Nucleus accumbens (tissue), 56 donors: ENCODE results near the gene DENND5B.

Experiments
- DNase-seq, 56 donors: peaks; one replicate each; lab custom pipeline; 2025; lab: John Stamatoyannopoulos, UW

The DENND5B gene

GRCh38 chr12:31346267-31346666 lies 244.7 kb downstream of the DENND5B start:
- DNase-seq = no peak

- no peak for DNase-seq
These were observed 247.8 kb downstream of the DENND5B start for GRCh38 chr12:31343139-31343538.

DNA sequence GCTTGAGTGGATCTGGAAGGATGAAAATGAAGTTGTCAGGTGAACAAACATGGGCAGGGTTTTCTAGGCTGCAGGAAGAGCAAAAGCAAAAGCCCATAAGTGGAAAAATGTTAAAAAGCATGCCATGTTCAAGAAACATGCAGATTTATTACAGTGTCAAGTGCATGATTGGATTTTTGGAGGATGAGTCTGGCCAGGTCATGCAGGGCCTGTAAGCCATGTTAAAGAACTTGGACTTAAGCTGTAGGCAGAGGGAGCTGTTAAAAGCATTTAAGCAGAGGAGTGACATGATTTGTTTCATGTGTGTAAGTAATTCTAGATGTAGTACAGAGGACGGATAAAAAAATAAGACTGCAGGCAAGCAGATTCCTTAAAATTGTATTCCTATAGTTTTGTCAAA lies 248.7 kb downstream of the DENND5B start:
- DNase-seq = no peak

DNA sequence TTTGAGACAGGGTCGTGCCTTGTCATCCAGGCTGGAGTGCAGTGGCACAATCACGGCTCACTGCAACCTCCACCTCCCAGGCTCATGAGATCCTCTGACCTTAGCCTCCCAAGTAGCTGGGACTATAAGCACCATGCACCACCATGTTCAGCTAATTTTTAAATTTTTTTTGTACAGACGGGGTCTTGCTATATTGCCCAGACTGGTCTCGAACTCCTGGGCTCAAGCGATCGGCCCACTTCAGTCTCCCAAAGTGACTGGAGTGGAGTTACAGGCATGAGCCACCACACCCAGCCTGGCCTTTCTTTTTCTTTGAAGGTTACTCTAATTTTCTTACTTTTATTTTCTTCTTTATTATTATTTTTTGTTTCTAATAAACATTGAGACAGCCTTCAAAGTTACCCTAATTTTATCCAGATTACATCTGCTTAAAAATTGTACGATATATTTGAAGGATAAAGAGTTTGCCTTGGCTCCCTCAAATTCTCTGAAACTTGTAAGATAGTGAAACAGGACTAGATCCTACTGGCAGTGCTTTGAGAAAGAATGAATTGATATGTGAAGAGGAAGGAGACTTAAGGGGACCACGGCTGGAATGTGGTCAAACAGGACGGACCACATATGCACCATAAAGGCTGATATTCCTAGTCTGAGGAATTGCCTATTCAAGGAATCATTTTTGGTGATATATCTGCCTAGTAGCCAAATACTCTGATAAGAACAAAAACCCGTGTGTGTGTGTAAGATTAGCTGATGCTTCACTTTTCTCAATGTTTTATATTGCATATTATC lies 250.9 kb downstream of the DENND5B start:
- no peak for DNase-seq

DNA sequence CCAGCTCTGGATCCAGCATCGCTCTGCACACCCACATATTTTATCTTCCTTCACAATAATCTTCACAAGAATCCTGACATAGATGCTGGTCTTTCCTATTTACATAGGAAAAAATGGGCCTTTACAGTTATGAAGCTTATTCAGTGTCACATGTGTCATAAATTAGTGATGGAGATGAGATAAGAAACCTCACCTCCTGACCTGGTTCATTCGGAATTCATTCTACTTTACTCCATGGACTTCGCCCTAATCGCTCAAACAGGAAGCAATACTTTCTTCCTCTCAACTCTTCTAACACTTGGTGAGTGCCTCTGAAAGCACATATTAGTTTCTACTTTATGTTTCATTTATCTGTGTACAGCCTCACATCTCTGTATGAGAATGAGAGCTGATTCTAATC lies 253.0 kb downstream of the DENND5B start:
- DNase-seq = no peak
